PFSK-1 (cell line): Measurements from ENCODE around the gene ESF1.

Source experiments
- FOXP2 ChIP-seq: optimal IDR thresholded peaks from 2 replicates; pipeline ENCODE3; 2011; ENCODE audit warnings: borderline replicate concordance, control low read depth, inconsistent platforms; ENCODE audit not compliant: insufficient read depth; ENCODE audit errors: extremely low read length, extremely low read depth
- POLR2AphosphoS5 ChIP-seq: IDR thresholded peaks from 2 replicates; pipeline ENCODE4 v1.6.1; 2012; ENCODE audit warnings: low read depth, mild to moderate bottlenecking, control low read depth, low read length, moderate library complexity
- SIN3A ChIP-seq: IDR thresholded peaks from 2 replicates; pipeline ENCODE4 v1.6.1; 2012; ENCODE audit warnings: mild to moderate bottlenecking, low read length, moderate library complexity, borderline replicate concordance; ENCODE audit not compliant: insufficient read depth
- TAF1 ChIP-seq: IDR thresholded peaks from 2 replicates; pipeline ENCODE4 v1.6.1; 2012; ENCODE audit warnings: low read length, control low read depth, borderline replicate concordance; ENCODE audit not compliant: insufficient read depth
- TF ChIP-seq, protein P1 (sequence below), 2 experiments: IDR thresholded peaks; 2 replicates each; pipeline versions ENCODE4 v1.6.1 to v1.8.0; 2011 to 2012; ENCODE audit warnings: low read depth in 2 of 2, low read length in 2 of 2, control low read depth in 1 of 2, inconsistent platforms in 1 of 2, mild to moderate bottlenecking in 1 of 2, moderate library complexity in 1 of 2; ENCODE audit not compliant: insufficient read depth in 1 of 2

ESF1 gene

DNA sequence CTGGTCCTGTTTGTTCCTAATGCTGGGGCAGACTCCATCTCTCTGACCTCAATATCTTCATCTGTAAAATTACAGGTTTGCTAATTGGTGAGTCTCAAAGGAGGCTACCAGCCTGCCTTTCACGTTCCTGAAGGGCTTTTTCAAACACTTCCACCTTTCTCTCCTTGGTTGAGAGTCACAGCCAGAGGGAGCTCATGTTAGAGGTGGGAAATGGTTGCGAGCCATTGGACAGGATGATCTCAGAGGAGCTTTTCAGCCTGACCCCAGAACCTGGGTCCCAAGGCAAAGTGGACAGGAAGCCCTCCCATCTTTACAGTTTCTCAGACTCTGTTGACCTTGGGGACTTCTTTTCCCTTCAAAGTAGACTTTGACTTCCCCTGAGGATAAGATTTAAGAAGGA is 37.7 kb upstream of the ESF1 start:
- TF ChIP-seq FOXP2 (no peak), TAF1 (no peak), SIN3A (no peak), POLR2AphosphoS5 (no peak)
- TF ChIP-seq, protein P1, sequence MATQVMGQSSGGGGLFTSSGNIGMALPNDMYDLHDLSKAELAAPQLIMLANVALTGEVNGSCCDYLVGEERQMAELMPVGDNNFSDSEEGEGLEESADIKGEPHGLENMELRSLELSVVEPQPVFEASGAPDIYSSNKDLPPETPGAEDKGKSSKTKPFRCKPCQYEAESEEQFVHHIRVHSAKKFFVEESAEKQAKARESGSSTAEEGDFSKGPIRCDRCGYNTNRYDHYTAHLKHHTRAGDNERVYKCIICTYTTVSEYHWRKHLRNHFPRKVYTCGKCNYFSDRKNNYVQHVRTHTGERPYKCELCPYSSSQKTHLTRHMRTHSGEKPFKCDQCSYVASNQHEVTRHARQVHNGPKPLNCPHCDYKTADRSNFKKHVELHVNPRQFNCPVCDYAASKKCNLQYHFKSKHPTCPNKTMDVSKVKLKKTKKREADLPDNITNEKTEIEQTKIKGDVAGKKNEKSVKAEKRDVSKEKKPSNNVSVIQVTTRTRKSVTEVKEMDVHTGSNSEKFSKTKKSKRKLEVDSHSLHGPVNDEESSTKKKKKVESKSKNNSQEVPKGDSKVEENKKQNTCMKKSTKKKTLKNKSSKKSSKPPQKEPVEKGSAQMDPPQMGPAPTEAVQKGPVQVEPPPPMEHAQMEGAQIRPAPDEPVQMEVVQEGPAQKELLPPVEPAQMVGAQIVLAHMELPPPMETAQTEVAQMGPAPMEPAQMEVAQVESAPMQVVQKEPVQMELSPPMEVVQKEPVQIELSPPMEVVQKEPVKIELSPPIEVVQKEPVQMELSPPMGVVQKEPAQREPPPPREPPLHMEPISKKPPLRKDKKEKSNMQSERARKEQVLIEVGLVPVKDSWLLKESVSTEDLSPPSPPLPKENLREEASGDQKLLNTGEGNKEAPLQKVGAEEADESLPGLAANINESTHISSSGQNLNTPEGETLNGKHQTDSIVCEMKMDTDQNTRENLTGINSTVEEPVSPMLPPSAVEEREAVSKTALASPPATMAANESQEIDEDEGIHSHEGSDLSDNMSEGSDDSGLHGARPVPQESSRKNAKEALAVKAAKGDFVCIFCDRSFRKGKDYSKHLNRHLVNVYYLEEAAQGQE (IDR thresholded peaks at IDR 0.05; ENCODE audit: insufficient read depth in 1 of 2, low read depth in 2 of 2, low read length in 2 of 2): no peak

DNA sequence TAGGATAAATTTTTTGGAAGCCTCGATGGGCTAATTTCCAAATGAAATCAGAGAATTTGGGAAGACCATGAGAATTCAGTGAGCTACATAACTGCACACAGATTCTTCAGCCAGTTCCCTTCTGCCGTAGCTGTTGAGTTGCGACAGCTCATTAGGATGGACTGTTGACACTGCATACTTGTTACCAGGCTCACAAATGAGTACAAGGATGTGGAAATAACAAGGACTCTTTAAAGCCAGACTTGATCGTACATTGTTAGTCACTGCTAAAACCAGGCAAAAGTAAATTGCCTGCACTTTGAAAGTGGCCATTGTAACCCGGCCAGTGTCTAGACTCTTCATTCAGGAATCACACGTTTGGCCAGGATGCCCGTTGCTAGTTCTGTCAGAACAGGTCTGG is 37.2 kb upstream of the ESF1 start:
- TF ChIP-seq FOXP2 (no peak), SIN3A (no peak), POLR2AphosphoS5 (no peak), TAF1 (no peak)
- TF ChIP-seq, protein P1 (IDR thresholded peaks at IDR 0.05; ENCODE audit: insufficient read depth in 1 of 2, low read depth in 2 of 2, low read length in 2 of 2): no peak

DNA sequence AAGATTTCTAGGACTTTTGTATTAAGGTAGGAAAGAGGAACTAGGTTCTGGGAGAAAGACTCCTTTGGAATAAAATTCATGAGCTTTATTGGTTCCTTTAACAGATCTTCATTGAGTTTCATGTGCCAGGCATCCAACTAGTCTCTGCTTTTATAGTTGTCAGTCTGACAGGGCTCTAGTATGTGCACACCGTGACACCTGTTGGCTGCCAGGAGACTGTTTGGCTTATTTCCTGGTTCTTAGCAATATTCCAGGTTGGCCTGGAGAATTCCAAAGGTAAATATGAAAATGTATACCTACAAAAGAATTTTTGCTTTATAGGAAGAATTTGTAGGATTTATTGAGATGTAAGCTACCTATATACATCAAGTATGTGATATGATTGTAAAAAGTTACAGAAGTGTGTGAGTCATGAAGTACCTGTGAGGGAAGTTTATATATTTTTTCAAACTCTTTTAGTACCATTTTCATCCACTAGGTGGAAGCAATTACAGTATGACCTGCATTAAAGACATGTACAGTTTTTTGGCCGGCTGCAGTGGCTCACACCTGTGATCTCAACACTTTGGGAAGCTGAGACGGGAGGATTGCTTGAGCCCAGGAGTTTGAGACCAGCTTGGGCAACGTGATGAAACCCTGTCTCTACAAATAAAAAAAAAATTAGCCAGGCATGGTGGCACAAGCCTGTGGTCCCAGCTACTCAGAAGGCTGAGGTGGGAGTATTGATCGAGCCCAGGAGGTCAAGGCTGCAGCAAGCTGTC is 35.3 kb upstream of the ESF1 start:
- no peak for TF ChIP-seq FOXP2
- TF ChIP-seq POLR2AphosphoS5: no peak
- TF ChIP-seq, protein P1 (IDR thresholded peaks at IDR 0.05; ENCODE audit: insufficient read depth in 1 of 2, low read depth in 2 of 2, low read length in 2 of 2): no peak
- TF ChIP-seq TAF1: no peak
- no peak for TF ChIP-seq SIN3A

DNA sequence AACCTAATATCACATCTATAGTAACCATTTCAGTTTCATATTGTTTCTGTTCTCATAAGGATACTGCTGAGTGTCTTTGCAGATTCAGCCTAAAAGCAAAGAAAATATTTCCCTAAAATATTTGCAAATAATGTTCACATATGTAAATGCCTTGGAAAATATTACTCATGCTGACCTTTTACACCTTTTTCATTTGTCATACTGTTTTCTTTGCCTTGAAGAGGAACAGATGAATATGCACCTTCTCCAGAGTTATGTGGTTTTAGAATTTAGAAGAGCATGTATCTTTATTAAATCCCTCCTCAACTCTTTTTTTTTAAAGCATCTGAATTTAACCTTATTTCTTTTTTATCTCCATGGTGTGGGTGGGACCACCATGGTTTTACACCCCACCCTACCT is 32.6 kb upstream of the ESF1 start:
- TF ChIP-seq SIN3A (no peak), POLR2AphosphoS5 (no peak), FOXP2 (no peak), TAF1 (no peak)
- TF ChIP-seq, protein P1 (IDR thresholded peaks at IDR 0.05; ENCODE audit: insufficient read depth in 1 of 2, low read depth in 2 of 2, low read length in 2 of 2): no peak

DNA sequence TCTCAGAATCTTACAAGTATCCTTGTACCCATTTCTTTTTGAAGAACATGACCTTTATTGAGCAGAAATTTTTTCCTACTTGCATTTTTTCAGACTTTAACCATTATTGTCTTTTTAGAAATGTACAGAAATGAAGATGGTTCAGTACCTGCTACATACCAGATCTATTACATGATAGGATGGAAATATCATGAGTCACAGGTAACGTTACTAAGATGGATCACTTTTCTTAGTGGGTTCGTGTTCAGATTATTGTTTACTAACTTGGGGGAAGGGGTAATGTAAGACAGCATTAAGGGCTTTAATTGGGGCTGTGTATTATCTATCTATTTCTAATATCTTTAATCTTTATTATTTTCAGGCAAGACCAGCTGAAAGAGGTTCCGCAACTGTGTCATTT is 32.0 kb upstream of the ESF1 start:
- TF ChIP-seq, protein P1 (IDR thresholded peaks at IDR 0.05; ENCODE audit: insufficient read depth in 1 of 2, low read depth in 2 of 2, low read length in 2 of 2): no peak
- TF ChIP-seq FOXP2 (no peak), SIN3A (no peak), POLR2AphosphoS5 (no peak), TAF1 (no peak)
